Stimulated activated CD8-positive, alpha-beta memory T cell treated with anti-CD3 and anti-CD28 coated beads, Interleukin-15, amount 100 ng/mL, for 24 hours (primary cell): Measurements from ENCODE around the gene TMEM145.

Experiments
- DNase-seq: peaks from one replicate; pipeline ENCODE4 v3.0.0-alpha.2; 2020; ENCODE audit warnings: low read depth

The TMEM145 gene

GRCh38 chr19:42362891-42363440 is 49.9 kb downstream of the TMEM145 start:
- DNase-seq = no peak

- DNase-seq = no peak
Observed at GRCh38 chr19:42363614-42364346, 50.7 kb downstream of the TMEM145 start.

GRCh38 chr19:42366673-42367072 is 53.6 kb downstream of the TMEM145 start:
- no peak for DNase-seq

GRCh38 chr19:42367929-42368328 is 54.8 kb downstream of the TMEM145 start:
- DNase-seq = no peak

GRCh38 chr19:42368360-42368759 is 55.3 kb downstream of the TMEM145 start:
- DNase-seq = no peak

GRCh38 chr19:42368765-42369164 is 55.7 kb downstream of the TMEM145 start:
- DNase-seq = no peak

DNA sequence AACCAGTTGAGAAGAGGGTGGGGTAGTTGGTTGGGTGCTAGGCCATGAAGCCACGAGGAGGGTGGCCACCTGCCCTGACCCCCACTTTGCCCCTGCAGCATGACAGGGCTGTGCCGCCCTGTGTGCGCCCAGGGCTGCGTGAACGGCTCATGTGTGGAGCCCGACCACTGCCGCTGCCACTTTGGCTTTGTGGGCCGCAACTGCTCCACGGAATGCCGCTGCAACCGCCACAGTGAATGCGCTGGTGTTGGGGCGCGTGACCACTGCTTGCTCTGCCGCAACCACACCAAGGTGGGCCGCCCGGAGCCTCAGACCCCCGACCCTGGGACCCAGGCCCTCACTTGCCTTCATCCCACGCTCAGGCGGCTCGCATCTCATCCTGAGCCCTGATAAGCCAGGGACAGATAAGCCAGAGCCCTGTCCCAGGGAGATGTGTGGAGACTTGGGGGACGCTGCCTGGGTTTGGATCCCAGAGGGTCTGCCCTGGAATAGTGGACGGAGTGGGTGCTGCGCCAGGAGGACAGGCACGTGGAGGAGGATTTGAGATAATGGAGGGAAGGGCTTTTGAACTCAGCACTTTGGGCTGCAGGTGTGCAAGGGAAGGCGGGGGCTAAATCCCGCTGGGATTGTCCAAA is 56.4 kb downstream of the TMEM145 start:
- DNase-seq = no peak

- no peak for DNase-seq
Observed at GRCh38 chr19:42370068-42370520, 57.0 kb downstream of the TMEM145 start.

GRCh38 chr19:42370626-42371175 is 57.6 kb downstream of the TMEM145 start:
- DNase-seq = no peak
